ENCODE results near the gene MYO3B. TPM values are rescaled to one million over a fixed set of nuclear protein-coding genes. Genes with fewer than 3 reads are reported as not detected.

MYO3B gene
- total and polyA plus RNA-seq, 11 donors, result 0.09 to 0.19 (median 0.10) TPM; not detected in 8

DNA sequence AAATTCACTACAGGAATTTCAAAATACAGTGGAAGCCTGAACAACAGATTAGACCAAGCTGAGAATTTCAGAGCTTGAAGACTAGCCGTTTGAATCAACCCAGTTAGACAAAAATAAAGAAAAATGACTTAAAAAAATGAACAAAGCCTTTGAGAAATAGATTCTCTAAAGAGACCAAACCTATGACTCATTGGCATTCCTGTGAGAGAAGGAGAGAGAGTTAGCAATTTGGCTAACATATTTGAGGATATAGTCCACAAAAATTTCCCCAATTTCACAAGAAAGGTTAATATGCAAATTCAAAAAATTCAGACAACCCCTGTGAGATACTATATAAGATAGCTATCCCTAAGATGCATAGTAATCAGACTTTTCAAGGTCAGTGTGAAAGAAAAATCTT, 78.0 kb downstream of the MYO3B start:
- 47 to 58% (median 54%) methylated on average over 1 of the region's 1 CpG for WGBS, 4 donors
- TF ChIP-seq, protein P1, sequence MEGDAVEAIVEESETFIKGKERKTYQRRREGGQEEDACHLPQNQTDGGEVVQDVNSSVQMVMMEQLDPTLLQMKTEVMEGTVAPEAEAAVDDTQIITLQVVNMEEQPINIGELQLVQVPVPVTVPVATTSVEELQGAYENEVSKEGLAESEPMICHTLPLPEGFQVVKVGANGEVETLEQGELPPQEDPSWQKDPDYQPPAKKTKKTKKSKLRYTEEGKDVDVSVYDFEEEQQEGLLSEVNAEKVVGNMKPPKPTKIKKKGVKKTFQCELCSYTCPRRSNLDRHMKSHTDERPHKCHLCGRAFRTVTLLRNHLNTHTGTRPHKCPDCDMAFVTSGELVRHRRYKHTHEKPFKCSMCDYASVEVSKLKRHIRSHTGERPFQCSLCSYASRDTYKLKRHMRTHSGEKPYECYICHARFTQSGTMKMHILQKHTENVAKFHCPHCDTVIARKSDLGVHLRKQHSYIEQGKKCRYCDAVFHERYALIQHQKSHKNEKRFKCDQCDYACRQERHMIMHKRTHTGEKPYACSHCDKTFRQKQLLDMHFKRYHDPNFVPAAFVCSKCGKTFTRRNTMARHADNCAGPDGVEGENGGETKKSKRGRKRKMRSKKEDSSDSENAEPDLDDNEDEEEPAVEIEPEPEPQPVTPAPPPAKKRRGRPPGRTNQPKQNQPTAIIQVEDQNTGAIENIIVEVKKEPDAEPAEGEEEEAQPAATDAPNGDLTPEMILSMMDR (IDR thresholded peaks at IDR 0.05), result no peak
- TF ChIP-seq POLR2A (IDR thresholded peaks at IDR 0.05), result no peak
- Histone ChIP-seq H3K9me3 (peaks cover 0 to 16% (median 0%) of the 10 kb centered on the region in 12 donors), H3K27me3 (peaks cover 0 to 7% (median 0%) of the 10 kb centered on the region in 9 donors), H3K4me1 (no peaks in the 10 kb centered on the region), H3K4me3 (no peak overlapping the region), H3K27ac (no peak overlapping the region), H3K36me3 (no peaks in the 10 kb centered on the region)
- DNase-seq (no peak), ATAC-seq (no peak)
- intact Hi-C loops (cut with DNase I), result no loop called here

- ATAC-seq (no peak), DNase-seq (no peak)
- no peak overlapping the region for H3K27ac ChIP-seq
- no peak for TF ChIP-seq POLR2A (IDR thresholded peaks at IDR 0.05)
- TF ChIP-seq, protein P1 (IDR thresholded peaks at IDR 0.05), result no peak
- H3K4me3 ChIP-seq, result no peak overlapping the region
- H3K4me1 ChIP-seq, result no peaks in the 10 kb centered on the region
- 70 to 81% (median 75%) methylated on average over 3 of the region's 3 CpGs for WGBS, 4 donors
- peaks cover 0 to 7% (median 0%) of the 10 kb centered on the region in 9 donors for H3K27me3 ChIP-seq
- intact Hi-C loops (cut with DNase I), result no loop called here
- H3K9me3 ChIP-seq, result peaks cover 0 to 27% (median 1%) of the 10 kb centered on the region in 12 donors
- no peaks in the 10 kb centered on the region for H3K36me3 ChIP-seq
Measured at GRCh38 chr2:170258382-170258781, 80.4 kb downstream of the MYO3B start.

DNA sequence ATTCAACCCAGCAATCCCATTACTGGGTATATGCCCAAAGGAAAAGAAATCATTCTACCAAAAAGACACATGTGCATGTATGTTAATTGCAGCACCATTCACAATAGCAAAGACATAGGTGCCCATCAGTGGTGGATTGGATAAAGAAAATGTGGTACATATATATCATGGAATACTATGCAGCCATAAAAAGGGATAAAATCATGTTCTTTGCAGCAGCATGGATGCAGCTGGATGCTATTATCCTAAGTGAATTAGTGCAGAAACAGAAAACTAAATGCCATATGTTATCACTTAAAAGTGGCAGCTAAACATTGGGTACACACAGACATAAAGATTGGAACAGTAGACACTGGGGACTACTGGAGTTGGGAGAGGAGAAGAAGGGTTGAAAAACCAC, 82.2 kb downstream of the MYO3B start:
- DNase-seq (no peak), ATAC-seq (no peak)
- peaks cover 0 to 33% (median 1%) of the 10 kb centered on the region in 12 donors for H3K9me3 ChIP-seq
- no peak overlapping the region for H3K4me3 ChIP-seq
- no peaks in the 10 kb centered on the region for H3K36me3 ChIP-seq
- no peak overlapping the region for H3K27ac ChIP-seq
- intact Hi-C loops (cut with DNase I), result no loop called here
- H3K27me3 ChIP-seq, result no peaks in the 10 kb centered on the region
- H3K4me1 ChIP-seq, result no peaks in the 10 kb centered on the region
- TF ChIP-seq, protein P1 (IDR thresholded peaks at IDR 0.05), result no peak
- no peak for TF ChIP-seq POLR2A (IDR thresholded peaks at IDR 0.05)

GRCh38 chr2:170261566-170261965, 83.6 kb downstream of the MYO3B start:
- Histone ChIP-seq H3K27ac (no peak overlapping the region), H3K9me3 (peaks cover 0 to 29% (median 1%) of the 10 kb centered on the region in 12 donors), H3K36me3 (no peaks in the 10 kb centered on the region), H3K4me3 (no peak overlapping the region), H3K27me3 (no peaks in the 10 kb centered on the region), H3K4me1 (no peaks in the 10 kb centered on the region)
- intact Hi-C loops (cut with DNase I), result no loop called here
- ATAC-seq (no peak), DNase-seq (no peak)
- TF ChIP-seq POLR2A (IDR thresholded peaks at IDR 0.05), result no peak
- TF ChIP-seq, protein P1 (IDR thresholded peaks at IDR 0.05), result no peak
- 90 to 95% (median 92%) methylated on average over 1 of the region's 1 CpG for WGBS, 4 donors
